HG02973 (cell line): ENCODE results near the gene CTIF.

Experiments
- ATAC-seq: cut with Tn5 transposase; IDR thresholded peaks from one replicate; pipeline ENCODE4 v1.9.1; 2021; ENCODE audit warnings: moderate library complexity; ENCODE audit not compliant: unreplicated experiment

Gene CTIF

GRCh38 chr18:48662011-48662661 is 123.3 kb downstream of the CTIF start:
- ATAC-seq: no peak

- no peak for ATAC-seq
Measured at GRCh38 chr18:48663096-48663930, 124.5 kb downstream of the CTIF start.

DNA sequence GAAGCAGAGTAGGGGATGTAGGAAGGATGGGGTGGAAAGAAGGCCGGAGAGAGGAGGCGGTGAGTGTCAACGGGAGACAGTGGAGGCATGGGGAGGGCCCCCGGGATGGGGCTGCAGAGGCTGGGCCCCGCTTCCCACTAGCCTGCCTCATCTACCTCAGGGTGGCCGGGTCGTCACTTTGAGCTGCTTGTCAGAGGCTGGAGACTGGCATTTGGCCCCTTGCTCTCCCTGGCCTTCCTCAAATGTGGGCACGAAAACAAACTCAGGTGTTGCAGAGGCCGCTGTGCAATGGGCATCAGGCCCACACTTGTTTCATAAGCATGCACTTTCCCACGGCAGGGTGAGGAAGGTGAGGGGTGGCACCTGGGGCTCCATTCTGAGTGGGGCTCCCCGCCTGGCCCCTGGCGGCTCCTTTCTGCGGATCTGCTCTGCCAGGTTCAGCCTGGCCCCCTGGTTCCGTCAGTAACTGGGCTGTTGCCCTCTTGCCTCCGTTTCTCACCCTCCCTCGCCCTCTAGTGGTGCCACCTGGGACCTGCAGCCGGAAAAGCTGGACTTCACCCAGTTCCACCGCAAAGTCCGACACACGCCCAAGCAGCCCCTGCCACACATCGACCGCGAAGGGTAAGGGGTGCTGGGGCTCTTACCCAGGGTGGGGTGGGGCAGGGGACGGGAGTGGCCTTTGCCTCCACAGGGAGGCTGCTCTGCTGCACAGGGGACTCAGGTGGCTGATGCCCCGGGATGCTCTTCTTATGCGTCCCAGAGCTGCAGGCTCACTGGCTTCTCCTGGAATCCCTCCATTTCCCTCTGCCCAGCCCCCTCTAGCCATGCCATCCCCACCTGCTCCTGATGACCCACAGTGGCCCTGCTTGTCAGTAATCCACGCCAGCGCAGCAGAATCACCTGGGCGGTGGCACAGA is 125.4 kb downstream of the CTIF start:
- ATAC-seq: no peak

- no peak for ATAC-seq
Measured at GRCh38 chr18:48665654-48666053, 126.8 kb downstream of the CTIF start.

DNA sequence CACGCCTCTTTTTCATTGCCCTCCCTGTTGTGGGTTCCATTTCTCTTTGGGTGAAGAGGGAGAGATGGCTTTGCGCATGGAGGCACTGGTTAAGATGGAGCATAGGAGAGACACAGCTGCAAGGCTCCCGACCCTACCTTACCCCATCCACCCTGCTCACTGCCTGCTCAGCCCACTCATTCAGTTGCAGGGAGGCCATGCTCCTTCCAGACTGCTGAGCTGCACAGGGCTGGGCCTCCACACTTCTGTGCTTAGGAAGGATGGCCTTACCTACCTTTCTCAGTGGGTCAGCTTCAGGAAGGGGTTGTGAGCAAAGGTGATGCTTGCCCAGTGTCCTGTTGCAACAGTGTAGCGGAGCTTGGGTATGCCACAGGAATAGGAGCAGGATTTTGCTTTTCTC is 127.8 kb downstream of the CTIF start:
- no peak for ATAC-seq

- no peak for ATAC-seq
Measured at GRCh38 chr18:48667276-48668254, 128.7 kb downstream of the CTIF start.

GRCh38 chr18:48668466-48669179 is 129.8 kb downstream of the CTIF start:
- no peak for ATAC-seq

GRCh38 chr18:48669180-48669675 is 130.4 kb downstream of the CTIF start:
- ATAC-seq: no peak

- no peak for ATAC-seq
Measured at GRCh38 chr18:48669991-48670750, 131.3 kb downstream of the CTIF start.

DNA sequence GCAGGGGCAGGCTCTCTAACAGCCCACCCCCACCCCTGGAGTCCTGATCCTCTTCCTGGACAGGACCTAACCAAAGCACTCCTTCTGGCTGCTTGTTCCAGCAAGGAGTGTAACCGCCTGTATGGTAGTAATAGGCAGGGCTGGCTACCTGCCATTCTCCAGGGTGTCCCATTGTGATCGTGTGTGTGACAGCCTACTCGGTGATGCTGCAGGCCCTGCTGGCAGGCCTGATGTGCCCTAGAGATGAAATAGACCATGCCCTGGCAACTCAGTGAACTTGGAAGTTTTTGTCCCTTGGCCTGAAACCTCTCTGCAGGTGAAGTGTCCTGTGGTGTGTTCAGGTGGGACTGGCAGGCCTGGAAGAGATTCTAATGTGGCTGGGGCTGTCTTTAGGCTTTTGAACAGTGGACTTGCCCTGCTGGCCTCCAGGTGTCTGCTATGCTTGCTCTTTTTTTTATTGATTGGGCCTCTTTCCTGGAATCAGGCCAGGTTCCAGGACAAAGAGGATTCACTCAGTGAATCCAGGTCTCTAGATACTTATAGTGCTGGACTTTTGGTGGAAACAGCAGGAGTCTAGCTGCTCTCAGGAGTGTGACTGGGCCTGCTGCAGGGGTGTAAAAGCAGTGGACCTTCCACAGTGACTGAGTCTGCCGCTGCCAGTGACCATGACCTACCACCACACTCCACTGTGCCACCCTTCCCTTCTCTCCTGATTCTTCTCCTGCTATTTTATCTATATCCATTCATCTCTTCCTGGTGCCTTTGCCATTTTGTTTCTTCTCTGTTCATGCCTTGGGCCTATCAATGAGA is 132.1 kb downstream of the CTIF start:
- ATAC-seq: no peak

DNA sequence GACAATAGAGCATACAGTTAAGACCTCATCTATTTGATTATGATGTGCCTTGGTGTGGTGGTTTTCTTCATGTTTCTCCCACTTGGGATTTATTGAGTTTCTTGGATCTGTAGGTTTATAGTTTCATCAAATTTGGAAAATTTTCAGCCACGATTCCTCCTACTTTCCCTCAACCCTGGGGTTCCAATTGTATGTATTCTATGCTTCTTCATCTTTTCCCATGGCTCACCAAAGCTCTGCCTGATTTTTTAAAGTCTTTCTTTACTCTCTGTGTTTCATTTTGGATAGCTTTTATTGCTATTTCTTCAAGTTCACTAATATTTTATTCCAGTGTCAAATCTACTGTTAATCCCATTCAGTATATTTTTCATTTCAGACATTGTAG is 132.7 kb downstream of the CTIF start:
- ATAC-seq: no peak

DNA sequence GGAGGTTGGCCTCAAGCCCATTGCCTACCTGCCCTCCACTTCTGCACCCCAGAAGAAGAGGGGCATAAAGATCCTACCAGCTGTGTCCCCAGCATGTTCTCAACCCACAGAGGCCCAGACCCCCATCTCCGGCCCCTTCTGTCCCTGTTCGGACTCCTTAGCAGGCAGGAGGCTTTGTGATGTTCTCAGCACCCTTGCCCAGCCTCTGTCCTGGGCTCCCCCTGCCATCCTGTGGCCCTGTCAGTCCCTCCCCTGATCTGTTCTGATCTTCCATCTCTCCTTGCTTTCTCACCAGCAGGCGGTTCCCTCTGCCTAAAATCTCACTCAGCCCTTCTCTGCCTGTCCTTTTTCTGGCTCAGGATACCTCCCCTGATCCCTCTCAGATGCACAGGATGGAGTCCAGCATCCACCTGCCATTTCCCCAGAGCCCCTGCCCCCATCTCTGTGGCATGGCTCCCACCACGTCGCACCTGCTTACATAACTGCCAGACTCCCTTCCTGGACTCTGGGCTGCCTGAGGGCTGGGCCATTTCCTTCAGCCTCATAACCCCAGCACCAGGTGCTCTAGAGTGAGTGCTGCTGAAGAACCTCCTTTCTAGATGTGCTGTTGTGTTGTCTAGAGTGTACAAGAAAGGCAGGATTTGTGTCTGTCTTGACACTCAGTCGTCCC is 134.0 kb downstream of the CTIF start:
- ATAC-seq: no peak

DNA sequence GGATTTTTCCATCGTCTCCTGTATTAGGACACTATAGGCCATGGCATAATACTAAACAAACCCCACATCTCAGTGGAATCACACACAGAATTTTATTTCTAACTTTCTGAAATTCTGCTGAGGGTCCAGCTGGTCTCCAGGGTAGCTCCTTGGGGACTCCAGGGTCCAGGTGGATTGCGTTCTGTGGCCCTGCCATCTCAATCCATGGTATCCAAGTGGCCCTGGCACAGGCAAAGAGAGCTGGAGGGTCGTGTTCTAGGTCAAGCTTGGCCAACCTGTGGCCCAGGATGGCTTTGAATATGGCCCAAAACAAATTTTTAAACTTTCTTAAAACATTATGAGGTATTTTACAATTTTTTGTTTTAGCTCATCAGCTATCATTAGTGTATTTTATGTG is 134.6 kb downstream of the CTIF start:
- ATAC-seq: no peak

DNA sequence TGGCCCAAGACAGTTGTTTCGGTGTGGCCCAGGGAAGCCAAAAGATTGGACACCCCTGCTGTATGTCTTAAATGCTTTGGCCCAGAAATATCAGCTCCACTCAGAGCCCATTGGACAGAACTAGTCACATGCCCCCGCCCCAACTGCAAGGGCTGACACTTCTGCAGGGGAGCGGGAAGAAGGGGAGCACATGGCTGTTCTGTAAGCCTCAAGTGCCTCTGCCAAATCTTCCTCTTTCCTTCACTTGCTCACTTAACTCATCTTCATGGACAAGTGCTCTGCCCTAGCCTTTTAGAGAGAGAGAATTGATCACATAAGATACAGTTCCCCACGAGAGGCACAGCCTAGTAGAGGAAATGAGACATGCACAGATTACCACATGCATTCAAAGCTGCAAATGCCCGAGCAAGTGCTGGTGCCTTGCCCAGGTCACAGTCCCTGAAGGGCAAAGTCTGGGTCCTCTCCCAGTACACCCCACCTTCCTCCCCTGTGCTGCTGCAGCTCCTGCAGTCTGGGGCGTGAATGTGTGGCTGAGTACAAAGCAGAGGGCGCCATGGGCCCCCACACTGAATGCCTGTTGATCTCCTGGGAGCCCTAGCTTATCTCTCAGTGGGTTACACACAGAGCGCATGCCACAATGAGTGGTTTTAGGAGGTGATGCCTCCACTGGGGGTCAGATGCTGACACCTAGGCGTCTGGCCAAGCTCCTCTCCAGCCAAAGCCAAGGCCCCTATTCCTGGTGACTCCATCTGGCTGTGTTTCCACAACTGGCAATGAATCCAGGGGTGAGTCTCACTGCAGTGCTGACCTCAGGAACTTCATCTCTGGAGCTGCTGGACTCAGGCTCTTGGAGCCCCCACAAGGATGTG is 135.3 kb downstream of the CTIF start:
- ATAC-seq: no peak

- no peak for ATAC-seq
Measured at GRCh38 chr18:48674758-48675351, 136.0 kb downstream of the CTIF start.

- peak; percentile 73 for ATAC-seq
Measured at GRCh38 chr18:48675352-48675761, 136.5 kb downstream of the CTIF start.
